ENCODE results near the gene TAF6L.

- TF ChIP-seq CTCF (IDR thresholded peaks at IDR 0.05): no peak
- no peak for TF ChIP-seq POLR2A (IDR thresholded peaks at IDR 0.05)
- no peak for TF ChIP-seq EP300 (IDR thresholded peaks at IDR 0.05)
These were observed 35.5 kb downstream of the TAF6L start for GRCh38 chr11:62806611-62807121.

All from ovary (tissue), 3 donors.